Transverse colon (tissue), 4 donors: Measurements from ENCODE around the gene PARP3. TPM values are rescaled to one million over a fixed set of nuclear protein-coding genes. Genes with fewer than 3 reads are reported as not detected.
"Not testable (repeated sequence)": the region's sequence is repeated elsewhere in the genome, so short reads cannot be mapped to it uniquely, and the experiment has no call there.

Experiments
- DNase-seq: peaks from one replicate; pipeline ENCODE4 v3.0.0-alpha.2; 2019
- H3K27ac ChIP-seq, 4 donors: fragments of 200-600 bp; sonication (generic); 2 replicates each; pipeline ENCODE4 v1.5.1; 2016 to 2018; ENCODE audit warnings: inconsistent platforms in 4 of 4
- H3K27me3 ChIP-seq: fragments of 200-600 bp; sonication (generic); 2 replicates; pipeline ENCODE4 v1.5.1; 2017; ENCODE audit warnings: inconsistent platforms
- H3K36me3 ChIP-seq, 4 donors: fragments of 200-600 bp; sonication (generic); 2 replicates each; pipeline ENCODE4 v1.5.1; 2017 to 2019; ENCODE audit warnings: inconsistent platforms in 4 of 4
- H3K4me1 ChIP-seq, 4 donors: fragments of 200-600 bp; sonication (generic); 2 replicates each; pipeline ENCODE4 v1.5.1; 2017 to 2020; ENCODE audit warnings: inconsistent platforms in 4 of 4
- H3K4me3 ChIP-seq, 4 donors: fragments of 200-600 bp; sonication (generic); 1 replicate in 1 of 4; 2 replicates in 3 of 4; pipeline versions ENCODE4 v1.5.1 to v1.6.1; 2017 to 2019; ENCODE audit warnings: inconsistent platforms in 4 of 4
- H3K9me3 ChIP-seq, 2 donors: fragments of 200-600 bp; sonication (generic); 2 replicates each; pipeline ENCODE4 v1.5.1; 2017 to 2019; ENCODE audit warnings: inconsistent platforms in 2 of 2
- CTCF ChIP-seq, 5 experiments: fragments of 200-600 bp in 3 of 5; fragments of 450-650 bp in 2 of 5; sonication (generic) in 3 of 5; IDR thresholded peaks; 1 replicate in 2 of 5; 2 replicates in 3 of 5; pipeline ENCODE4 v1.5.1; 2016 to 2017; ENCODE audit warnings: antibody characterized with exemption in 5 of 5, inconsistent platforms in 3 of 5, mild to moderate bottlenecking in 2 of 5, moderate library complexity in 1 of 5
- EP300 ChIP-seq: sonication (generic); formaldehyde crosslinking; IDR thresholded peaks from one replicate; pipeline ENCODE4 v1.6.1; 2017; ENCODE audit warnings: antibody characterized with exemption, low read depth
- POLR2A ChIP-seq: fragments of 450-650 bp; IDR thresholded peaks from one replicate; pipeline ENCODE4 v1.6.1; 2016; ENCODE audit warnings: antibody characterized with exemption, mild to moderate bottlenecking, moderate library complexity
- POLR2AphosphoS5 ChIP-seq, 3 donors: sonication (generic); formaldehyde crosslinking; IDR thresholded peaks; one replicate each; pipeline ENCODE4 v1.6.1; 2016; ENCODE audit warnings: antibody characterized with exemption in 3 of 3
- WGBS, 2 donors: methylation state at CpG; one replicate each; pipeline ENCODE4 v1.1.5; 2018; ENCODE audit warnings: low coverage in 1 of 2; 5-methylcytosine and 5-hydroxymethylcytosine counted together
- in situ Hi-C, 4 donors: fragments of 200-750 bp; cut with MboI; loops; one replicate each; pipeline versions ENCODE4 v1.15.0 to v1.15.1; 2017; ENCODE audit warnings: low sequenced_read_pairs in 3 of 4, low pct_ligation_motif_present in 1 of 4, low pct_unique_long_range_greater_than_20kb in 1 of 4
- intact Hi-C: fragments of 100-400 bp; cut with DNase I; formaldehyde crosslinking; loops from one replicate; pipeline ENCODE4 v1.15.1; 2023; ENCODE audit warnings: low total_unique reads
- total RNA-seq, 4 donors: library from RNA; depleted of rRNA; stranded (reverse); fragments of >200 nt; gene quantifications; one replicate each; pipeline ENCODE4 v1.1.0, GENCODE V29; 2016

Gene PARP3
- total RNA-seq, 4 donors from 2014 or later: 18.3 to 64.7 (median 42.1) TPM

- no peak overlapping the region for H3K4me3 ChIP-seq
- peaks cover 0 to 18% (median 7%) of the 10 kb centered on the region in 4 donors for H3K36me3 ChIP-seq
- no peak for DNase-seq
- no peak for TF ChIP-seq POLR2A
- H3K27me3 ChIP-seq: no peaks in the 10 kb centered on the region
- intact Hi-C loops (no loop called here), in situ Hi-C loops (no loop called here)
- H3K27ac ChIP-seq: no peak overlapping the region
- 83 to 92% methylated on average over 2 to 3 of the region's 3 CpGs for WGBS, 2 donors
- peaks cover 8 to 24% (median 14%) of the 10 kb centered on the region in 4 donors for H3K4me1 ChIP-seq
- H3K9me3 ChIP-seq: no peaks in the 10 kb centered on the region
Measured at GRCh38 chr3:51992017-51992682, 50.0 kb downstream of the PARP3 start.

DNA sequence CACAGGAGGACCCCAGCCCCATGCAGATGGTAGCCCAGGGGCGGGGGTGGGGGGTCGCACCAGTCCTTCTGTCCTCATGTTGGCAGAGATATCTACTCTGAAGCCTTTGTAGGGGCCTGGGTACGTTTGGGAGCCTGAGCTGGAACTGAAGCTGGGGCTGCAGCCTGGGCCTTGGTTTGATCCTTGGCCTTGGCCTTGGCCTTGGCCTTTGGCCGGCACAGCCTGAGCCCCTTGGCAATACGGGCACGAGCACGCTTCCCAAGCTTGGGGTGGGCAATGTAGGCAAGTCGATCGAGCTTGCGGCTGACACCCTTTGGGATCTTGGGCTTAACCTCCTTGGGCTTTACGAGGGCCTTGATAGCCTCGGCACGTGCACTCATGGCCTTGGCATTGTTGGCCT lies 51.5 kb downstream of the PARP3 start:
- in situ Hi-C loops, DNase-seq, intact Hi-C loops, H3K4me3 ChIP-seq, H3K9me3 ChIP-seq, H3K27ac ChIP-seq, H3K27me3 ChIP-seq: not testable (repeated sequence)
- peaks cover 8 to 24% (median 14%) of the 10 kb centered on the region in 4 donors for H3K4me1 ChIP-seq
- WGBS, 2 donors: 90% methylated on average over 13 of the region's 13 CpGs; no CpG with 5 or more reads in 1 of the 2 donors
- H3K36me3 ChIP-seq: peaks cover 0 to 18% (median 7%) of the 10 kb centered on the region in 4 donors

DNA sequence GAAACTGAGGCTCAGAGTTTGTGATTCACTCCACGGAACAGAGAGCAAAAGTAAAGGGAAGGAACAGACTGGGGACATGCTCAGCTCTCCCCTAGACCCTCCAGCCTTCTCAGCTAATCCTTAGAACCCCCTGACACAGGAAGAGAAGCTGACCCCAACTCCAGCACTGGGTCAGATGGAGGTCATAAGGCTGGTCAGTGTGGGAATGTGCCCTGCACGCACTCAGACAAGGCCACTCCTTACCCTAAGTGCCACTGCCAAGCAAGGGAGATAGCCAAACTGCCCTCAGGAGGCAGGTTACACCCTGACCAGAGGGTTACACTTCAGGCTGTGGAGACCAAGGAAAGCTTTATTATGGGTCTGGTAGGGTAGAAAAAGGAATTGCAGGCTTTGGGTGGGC lies 52.4 kb downstream of the PARP3 start:
- TF ChIP-seq EP300 (no peak), POLR2A (no peak), POLR2AphosphoS5 (IDR thresholded peaks at IDR 0.05) (no peak), CTCF (IDR thresholded peaks at IDR 0.05) (no peak)
- Histone ChIP-seq H3K27me3 (peaks cover 4% of the 10 kb centered on the region), H3K4me3 (peak overlapping the region in 2 of 4 donors; percentile 64 to 95), H3K4me1 (peaks cover 8 to 24% (median 14%) of the 10 kb centered on the region in 4 donors), H3K9me3 (no peaks in the 10 kb centered on the region), H3K27ac (peak overlapping the region in 3 of 4 donors; percentile 85 to 94 (median 88)), H3K36me3 (peaks cover 0 to 18% (median 7%) of the 10 kb centered on the region in 4 donors)
- intact Hi-C loops: no loop called here
- WGBS, 2 donors: 67% methylated on average over 2 of the region's 2 CpGs; no CpG with 5 or more reads in 1 of the 2 donors
- in situ Hi-C loops: no loop called here
- no peak for DNase-seq

GRCh38 chr3:51995346-51996163 lies 53.4 kb downstream of the PARP3 start, which contains the start of gene RPL29:
TSS of gene RPL29 (minus strand) at chr3:51995895. CDS start at chr3:51995461, 434 bp downstream.
- DNase-seq: peak; percentile 95
- TF ChIP-seq EP300: no peak
- TF ChIP-seq CTCF (IDR thresholded peaks at IDR 0.05): peak in 3 of 5 experiments; percentile 14 to 18 (median 17)
- peak; percentile 75 to 93 (median 82) for TF ChIP-seq POLR2AphosphoS5 (IDR thresholded peaks at IDR 0.05)
- TF ChIP-seq POLR2A: peak; percentile 75
- in situ Hi-C loops (no loop called here), intact Hi-C loops (no loop called here)
- WGBS, 2 donors: 0% methylated on average over 2 to 40 of the region's 40 CpGs
- Histone ChIP-seq H3K4me3 (peak within 1 kb of the TSS; percentile 50 to 95 (median 57)), H3K9me3 (no peaks in the 10 kb centered on the region), H3K27me3 (peaks cover 4% of the 10 kb centered on the region), H3K4me1 (peaks cover 8 to 24% (median 14%) of the 10 kb centered on the region in 4 donors), H3K27ac (peak within 1 kb of the TSS; percentile 83 to 94 (median 86)), H3K36me3 (peaks cover 0 to 18% (median 7%) of the 10 kb centered on the region in 4 donors)

DNA sequence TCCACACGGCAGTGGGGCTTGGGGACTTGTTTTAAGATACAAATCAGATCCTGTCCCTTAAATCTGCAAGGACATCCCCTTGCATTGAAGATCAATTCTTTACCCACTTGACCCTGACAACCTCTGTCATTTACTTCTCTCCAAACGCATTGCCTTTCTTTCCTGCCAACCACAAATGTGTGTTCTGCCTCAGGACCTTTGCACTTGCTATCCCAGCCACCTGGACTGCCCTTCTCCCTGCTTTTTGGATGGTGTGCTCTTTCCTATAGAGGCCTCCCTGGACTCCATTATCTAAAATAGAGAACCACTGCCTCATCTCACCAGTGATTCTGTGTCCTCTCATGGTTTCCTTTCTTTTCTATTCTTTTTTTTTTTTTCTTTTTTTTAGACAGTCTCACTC lies 55.0 kb downstream of the PARP3 start:
- Histone ChIP-seq H3K36me3 (peaks cover 0 to 18% (median 7%) of the 10 kb centered on the region in 4 donors), H3K4me1 (peaks cover 10 to 29% (median 15%) of the 10 kb centered on the region in 4 donors), H3K27me3 (peaks cover 4% of the 10 kb centered on the region), H3K27ac (no peak overlapping the region), H3K9me3 (no peaks in the 10 kb centered on the region), H3K4me3 (no peak overlapping the region)
- intact Hi-C loops: no loop called here
- 49 to 67% methylated on average over 1 to 2 of the region's 2 CpGs for WGBS, 2 donors
- TF ChIP-seq CTCF (IDR thresholded peaks at IDR 0.05) (no peak), EP300 (no peak), POLR2A (no peak), POLR2AphosphoS5 (IDR thresholded peaks at IDR 0.05) (no peak)
- in situ Hi-C loops: no loop called here
- DNase-seq: no peak
